ENCODE measurements around the gene ZCCHC8.
"Not testable (repeated sequence)": the region's sequence is repeated elsewhere in the genome, so short reads cannot be mapped to it uniquely, and the experiment has no call there.

ZCCHC8 gene

DNA sequence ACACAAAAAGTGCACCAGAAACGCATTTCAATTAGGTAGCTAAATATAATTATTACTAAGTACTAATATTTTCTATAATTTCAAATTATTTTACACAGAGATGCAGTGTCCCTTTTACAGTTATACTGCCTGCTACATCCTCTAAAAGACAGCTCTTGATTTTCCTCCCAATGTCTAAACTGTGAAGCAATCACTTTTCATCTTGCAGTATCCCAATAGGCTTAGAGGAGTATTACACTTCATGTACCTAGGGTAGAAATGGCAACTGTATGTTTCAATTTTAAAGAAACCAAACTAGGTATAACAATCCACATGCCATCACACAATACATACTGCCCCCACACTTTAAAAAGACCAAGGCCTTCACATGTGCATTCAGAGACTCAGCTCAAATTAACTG lies 18.7 kb upstream of the ZCCHC8 start:
- DNase-seq: no peak
- Mint-ChIP-seq H3K9me3 (no peaks in the 10 kb centered on the region), H3K27me3 (no peaks in the 10 kb centered on the region), H3K27ac (peak overlapping the region; percentile 82), H3K36me3 (ENCODE audit: low read depth) (peaks cover 95% of the 10 kb centered on the region), H3K4me1 (ENCODE audit: low read depth) (peaks cover 72% of the 10 kb centered on the region), H3K4me3 (no peak overlapping the region)

- no peaks in the 10 kb centered on the region for H3K9me3 Mint-ChIP-seq
- no peak overlapping the region for H3K4me3 Mint-ChIP-seq
- H3K27ac Mint-ChIP-seq: peak overlapping the region; percentile 57
- H3K27me3 Mint-ChIP-seq: no peaks in the 10 kb centered on the region
- peaks cover 95% of the 10 kb centered on the region for H3K36me3 Mint-ChIP-seq (ENCODE audit: low read depth)
- peaks cover 67% of the 10 kb centered on the region for H3K4me1 Mint-ChIP-seq (ENCODE audit: low read depth)
- no peak for DNase-seq
Measured at GRCh38 chr12:122518908-122519307, 18.2 kb upstream of the ZCCHC8 start.

DNA sequence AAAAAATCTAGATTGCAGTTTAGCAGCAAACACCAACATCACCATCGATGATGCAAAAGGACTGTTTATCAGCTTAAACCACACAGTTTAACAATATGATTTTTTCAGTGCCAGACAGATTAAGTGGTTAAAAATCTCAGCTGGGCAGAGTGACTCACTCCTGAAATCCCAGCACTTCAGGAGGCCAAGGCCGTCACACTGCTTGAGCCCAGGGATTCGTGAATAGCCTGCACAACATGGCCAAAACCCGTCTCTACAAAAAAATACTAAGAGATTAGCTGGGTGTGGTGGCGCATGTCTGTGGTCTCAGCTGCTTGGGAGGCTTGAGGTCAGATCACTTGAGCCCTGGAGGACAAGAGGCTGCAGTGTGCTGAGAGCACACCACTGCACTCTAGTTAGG lies 17.1 kb upstream of the ZCCHC8 start:
- no peaks in the 10 kb centered on the region for H3K9me3 Mint-ChIP-seq
- no peaks in the 10 kb centered on the region for H3K27me3 Mint-ChIP-seq
- H3K4me1 Mint-ChIP-seq (ENCODE audit: low read depth): peaks cover 59% of the 10 kb centered on the region
- no peak overlapping the region for H3K4me3 Mint-ChIP-seq
- peak overlapping the region; percentile 57 for H3K27ac Mint-ChIP-seq
- H3K36me3 Mint-ChIP-seq (ENCODE audit: low read depth): peaks cover 93% of the 10 kb centered on the region
- DNase-seq: no peak

- no peak for DNase-seq
- H3K9me3 Mint-ChIP-seq: no peaks in the 10 kb centered on the region
- peaks cover 53% of the 10 kb centered on the region for H3K4me1 Mint-ChIP-seq (ENCODE audit: low read depth)
- H3K4me3 Mint-ChIP-seq: no peak overlapping the region
- peaks cover 95% of the 10 kb centered on the region for H3K36me3 Mint-ChIP-seq (ENCODE audit: low read depth)
- peak overlapping the region; percentile 82 for H3K27ac Mint-ChIP-seq
- no peaks in the 10 kb centered on the region for H3K27me3 Mint-ChIP-seq
Measured at GRCh38 chr12:122516544-122517361, 16.0 kb upstream of the ZCCHC8 start.

GRCh38 chr12:122515275-122515674 lies 14.5 kb upstream of the ZCCHC8 start:
- Mint-ChIP-seq H3K4me3 (no peak overlapping the region), H3K36me3 (ENCODE audit: low read depth) (peaks cover 96% of the 10 kb centered on the region), H3K27me3 (no peaks in the 10 kb centered on the region), H3K27ac (peak overlapping the region; percentile 78), H3K4me1 (ENCODE audit: low read depth) (peaks cover 43% of the 10 kb centered on the region), H3K9me3 (no peaks in the 10 kb centered on the region)
- no peak for DNase-seq

DNA sequence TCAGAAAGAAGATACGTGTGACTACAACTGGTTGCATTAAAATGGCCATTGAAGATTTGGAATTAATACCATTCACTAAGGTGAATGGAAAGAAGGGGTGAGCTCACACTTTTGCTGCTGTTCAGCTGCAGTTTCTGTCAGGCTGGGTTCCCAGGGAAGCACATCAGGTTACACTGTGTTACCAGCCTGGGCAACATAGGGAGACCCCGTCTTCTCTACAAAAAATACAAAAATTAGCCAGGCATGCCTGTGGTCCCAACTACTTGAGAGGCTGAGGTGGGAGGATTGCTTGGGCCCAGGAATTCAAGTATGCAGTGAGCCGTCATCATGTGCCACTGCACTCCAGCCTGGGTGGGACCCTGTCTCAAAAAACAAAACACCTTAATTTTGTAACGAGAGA lies 12.9 kb upstream of the ZCCHC8 start:
- DNase-seq: no peak
- H3K27ac Mint-ChIP-seq: peak overlapping the region; percentile 50
- H3K36me3 Mint-ChIP-seq (ENCODE audit: low read depth): peaks cover 98% of the 10 kb centered on the region
- H3K4me1 Mint-ChIP-seq (ENCODE audit: low read depth): peaks cover 30% of the 10 kb centered on the region
- no peaks in the 10 kb centered on the region for H3K27me3 Mint-ChIP-seq
- no peak overlapping the region for H3K4me3 Mint-ChIP-seq
- H3K9me3 Mint-ChIP-seq: no peaks in the 10 kb centered on the region

DNA sequence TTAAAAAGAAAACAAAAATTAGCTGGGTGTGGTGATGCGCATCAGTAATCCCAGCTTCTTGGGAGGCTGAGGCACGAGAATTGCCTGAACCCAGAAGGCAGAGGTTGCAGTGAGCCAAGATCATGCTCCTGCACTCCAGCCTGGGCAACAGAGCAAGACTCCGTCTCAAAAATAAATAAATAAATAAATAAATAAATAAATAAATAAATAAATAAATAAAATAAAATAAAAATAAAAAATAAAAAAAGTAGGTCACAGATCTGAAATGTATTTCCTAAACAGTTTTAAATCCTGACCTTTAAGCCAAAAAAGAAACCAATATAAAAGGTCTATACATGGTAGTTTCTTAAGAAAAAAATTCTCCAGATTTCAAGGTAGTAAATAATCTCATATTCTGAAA lies 12.3 kb upstream of the ZCCHC8 start:
- H3K27me3 Mint-ChIP-seq, H3K27ac Mint-ChIP-seq, H3K9me3 Mint-ChIP-seq, H3K4me3 Mint-ChIP-seq, DNase-seq: not testable (repeated sequence)
- Mint-ChIP-seq H3K36me3 (ENCODE audit: low read depth) (peaks cover 98% of the 10 kb centered on the region), H3K4me1 (ENCODE audit: low read depth) (peaks cover 26% of the 10 kb centered on the region)

DNA sequence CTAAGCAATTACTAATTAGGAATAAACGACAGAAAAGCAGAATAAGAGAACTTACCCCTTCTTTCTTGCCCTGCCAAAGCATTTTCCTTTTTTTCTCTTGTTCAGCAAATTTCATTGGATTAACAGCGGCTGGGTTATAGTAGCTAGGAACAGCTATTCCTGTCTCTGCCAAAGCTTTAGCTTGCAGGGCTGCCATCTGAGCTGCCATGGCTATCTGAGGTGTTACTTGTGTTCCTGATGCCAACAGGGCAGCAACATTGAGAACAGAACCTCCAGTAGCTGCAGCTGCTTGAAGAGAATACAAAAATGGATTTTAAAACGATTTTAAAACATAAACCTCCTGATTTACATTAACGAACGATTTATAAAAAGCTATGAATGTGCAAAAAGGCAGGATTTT lies 7.4 kb upstream of the ZCCHC8 start:
- peak overlapping the region; percentile 47 for H3K27ac Mint-ChIP-seq
- H3K4me1 Mint-ChIP-seq (ENCODE audit: low read depth): peaks cover 3% of the 10 kb centered on the region
- no peak overlapping the region for H3K4me3 Mint-ChIP-seq
- peaks cover 96% of the 10 kb centered on the region for H3K36me3 Mint-ChIP-seq (ENCODE audit: low read depth)
- H3K9me3 Mint-ChIP-seq: no peaks in the 10 kb centered on the region
- DNase-seq: no peak
- H3K27me3 Mint-ChIP-seq: no peaks in the 10 kb centered on the region

- H3K36me3 Mint-ChIP-seq (ENCODE audit: low read depth): peaks cover 97% of the 10 kb centered on the region
Measured at GRCh38 chr12:122506393-122506938, 5.7 kb upstream of the ZCCHC8 start.

GRCh38 chr12:122505419-122506051 lies 4.8 kb upstream of the ZCCHC8 start:
- peaks cover 94% of the 10 kb centered on the region for H3K36me3 Mint-ChIP-seq (ENCODE audit: low read depth)
- no peaks in the 10 kb centered on the region for H3K27me3 Mint-ChIP-seq
- H3K27ac Mint-ChIP-seq: peak overlapping the region; percentile 6
- no peak overlapping the region for H3K4me3 Mint-ChIP-seq
- peaks cover 16% of the 10 kb centered on the region for H3K4me1 Mint-ChIP-seq (ENCODE audit: low read depth)
- DNase-seq: no peak
- H3K9me3 Mint-ChIP-seq: no peaks in the 10 kb centered on the region

More at GRCh38 chr12:122506393-122506938, 5.7 kb upstream of the ZCCHC8 start:
- H3K4me3 Mint-ChIP-seq: no peak overlapping the region
- no peak for DNase-seq
- H3K27ac Mint-ChIP-seq: peak overlapping the region; percentile 24
- no peaks in the 10 kb centered on the region for H3K9me3 Mint-ChIP-seq
- no peaks in the 10 kb centered on the region for H3K27me3 Mint-ChIP-seq
- peaks cover 9% of the 10 kb centered on the region for H3K4me1 Mint-ChIP-seq (ENCODE audit: low read depth)

DNA sequence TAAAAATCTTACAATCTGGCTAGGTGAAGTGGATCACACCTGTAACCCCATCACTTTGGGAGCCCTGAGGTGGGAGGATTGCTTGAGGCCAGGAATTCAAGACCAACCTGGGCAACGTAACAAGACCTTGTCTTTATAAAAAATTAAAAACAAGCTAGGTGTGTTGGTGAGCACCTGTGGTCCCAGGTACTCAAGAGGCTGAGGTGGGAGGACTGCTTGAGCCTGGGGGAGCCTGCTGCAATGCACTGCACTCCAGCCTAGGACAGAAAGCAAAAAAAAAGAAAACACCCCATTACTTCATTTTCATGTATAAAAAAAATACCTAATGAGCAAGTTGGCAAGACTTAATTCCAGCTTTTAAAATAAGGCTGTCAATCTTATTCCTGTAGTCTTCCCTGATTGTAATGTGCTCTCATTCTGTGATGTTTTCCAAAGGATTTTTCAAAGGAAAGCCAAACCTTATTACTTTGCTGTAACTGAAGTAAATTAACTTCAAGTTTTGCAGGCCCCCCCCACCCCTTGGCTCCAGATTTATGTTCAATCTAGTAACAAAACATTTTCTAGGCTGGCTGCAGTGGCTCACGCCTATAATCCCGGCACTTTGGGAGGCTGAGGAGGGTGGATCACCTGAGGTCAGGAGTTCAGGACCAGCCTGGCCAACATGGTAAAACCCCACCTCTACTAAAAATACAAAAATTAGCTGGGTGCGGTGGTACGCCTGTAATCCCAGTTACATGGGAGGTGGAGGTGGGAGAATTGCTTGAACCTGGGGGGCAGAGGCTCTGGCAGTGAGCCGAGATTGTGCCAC lies 3.3 kb upstream of the ZCCHC8 start:
- DNase-seq: no peak
- peaks cover 19% of the 10 kb centered on the region for H3K4me1 Mint-ChIP-seq (ENCODE audit: low read depth)
- H3K9me3 Mint-ChIP-seq: no peaks in the 10 kb centered on the region
- no peaks in the 10 kb centered on the region for H3K27me3 Mint-ChIP-seq
- H3K4me3 Mint-ChIP-seq: no peak overlapping the region
- H3K36me3 Mint-ChIP-seq (ENCODE audit: low read depth): peaks cover 91% of the 10 kb centered on the region
- H3K27ac Mint-ChIP-seq: peak overlapping the region; percentile 74

GRCh38 chr12:122503147-122503751 lies 2.5 kb upstream of the ZCCHC8 start:
- H3K4me1 Mint-ChIP-seq (ENCODE audit: low read depth): peaks cover 25% of the 10 kb centered on the region
- no peak for DNase-seq
- no peak overlapping the region for H3K4me3 Mint-ChIP-seq
- H3K27ac Mint-ChIP-seq: peak overlapping the region; percentile 75
- H3K27me3 Mint-ChIP-seq: no peaks in the 10 kb centered on the region
- H3K36me3 Mint-ChIP-seq (ENCODE audit: low read depth): peaks cover 91% of the 10 kb centered on the region
- no peaks in the 10 kb centered on the region for H3K9me3 Mint-ChIP-seq

DNA sequence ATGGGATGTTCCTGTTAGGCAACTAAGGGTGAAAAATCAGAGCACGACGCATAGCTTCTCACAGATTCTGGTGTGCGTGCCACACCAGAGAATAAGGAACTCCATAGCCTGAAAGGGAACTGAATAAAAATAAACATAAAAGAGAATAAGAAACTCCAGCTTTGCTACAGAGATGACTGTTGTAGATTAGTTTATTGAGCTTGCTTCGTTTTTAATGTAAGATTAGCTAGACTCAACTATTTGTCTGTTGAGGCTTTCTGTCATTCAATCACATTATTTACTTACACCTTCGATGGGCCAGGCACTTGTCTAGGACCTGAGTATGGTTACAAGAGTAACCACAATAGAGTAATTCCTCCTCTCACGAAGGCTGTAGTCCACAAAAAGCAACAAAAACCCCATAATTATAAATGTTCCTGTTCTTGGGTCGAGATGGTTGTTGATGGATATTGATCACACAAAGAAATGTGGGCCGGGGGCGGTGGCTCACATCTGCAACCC lies 807 bp upstream of the ZCCHC8 start:
- H3K9me3 Mint-ChIP-seq: no peaks in the 10 kb centered on the region
- DNase-seq: no peak
- peaks cover 33% of the 10 kb centered on the region for H3K4me1 Mint-ChIP-seq (ENCODE audit: low read depth)
- peak overlapping the region; percentile 97 for H3K4me3 Mint-ChIP-seq
- no peaks in the 10 kb centered on the region for H3K27me3 Mint-ChIP-seq
- H3K36me3 Mint-ChIP-seq (ENCODE audit: low read depth): peaks cover 85% of the 10 kb centered on the region
- H3K27ac Mint-ChIP-seq: peak overlapping the region; percentile 99

Measured in activated T-cell treated with anti-CD3 and anti-CD28 coated beads, Interleukin-2, amount 50 U/mL, for 24 hours (primary cell).